Fibroblast of mammary gland (primary cell): Measurements from ENCODE around the gene KRTAP5-8.
"Not testable (repeated sequence)": the region's sequence is repeated elsewhere in the genome, so short reads cannot be mapped to it uniquely, and the experiment has no call there.

Experiments
- DNase-seq: peaks from one replicate; pipeline ENCODE4 v3.0.0-alpha.2; 2010; ENCODE audit warnings: low read depth
- H3K4me3 ChIP-seq: 2 replicates; pipeline ENCODE4 v1.5.1; 2011; ENCODE audit warnings: low read depth, mild to moderate bottlenecking, low read length, moderate library complexity; ENCODE audit not compliant: control insufficient read depth
- TF ChIP-seq, protein P1 (sequence below): conservative IDR thresholded peaks from 2 replicates; pipeline ENCODE4 v1.5.1; 2011; ENCODE audit warnings: low read depth, low read length, inconsistent platforms; ENCODE audit not compliant: control insufficient read depth, insufficient read depth

The KRTAP5-8 gene

DNA sequence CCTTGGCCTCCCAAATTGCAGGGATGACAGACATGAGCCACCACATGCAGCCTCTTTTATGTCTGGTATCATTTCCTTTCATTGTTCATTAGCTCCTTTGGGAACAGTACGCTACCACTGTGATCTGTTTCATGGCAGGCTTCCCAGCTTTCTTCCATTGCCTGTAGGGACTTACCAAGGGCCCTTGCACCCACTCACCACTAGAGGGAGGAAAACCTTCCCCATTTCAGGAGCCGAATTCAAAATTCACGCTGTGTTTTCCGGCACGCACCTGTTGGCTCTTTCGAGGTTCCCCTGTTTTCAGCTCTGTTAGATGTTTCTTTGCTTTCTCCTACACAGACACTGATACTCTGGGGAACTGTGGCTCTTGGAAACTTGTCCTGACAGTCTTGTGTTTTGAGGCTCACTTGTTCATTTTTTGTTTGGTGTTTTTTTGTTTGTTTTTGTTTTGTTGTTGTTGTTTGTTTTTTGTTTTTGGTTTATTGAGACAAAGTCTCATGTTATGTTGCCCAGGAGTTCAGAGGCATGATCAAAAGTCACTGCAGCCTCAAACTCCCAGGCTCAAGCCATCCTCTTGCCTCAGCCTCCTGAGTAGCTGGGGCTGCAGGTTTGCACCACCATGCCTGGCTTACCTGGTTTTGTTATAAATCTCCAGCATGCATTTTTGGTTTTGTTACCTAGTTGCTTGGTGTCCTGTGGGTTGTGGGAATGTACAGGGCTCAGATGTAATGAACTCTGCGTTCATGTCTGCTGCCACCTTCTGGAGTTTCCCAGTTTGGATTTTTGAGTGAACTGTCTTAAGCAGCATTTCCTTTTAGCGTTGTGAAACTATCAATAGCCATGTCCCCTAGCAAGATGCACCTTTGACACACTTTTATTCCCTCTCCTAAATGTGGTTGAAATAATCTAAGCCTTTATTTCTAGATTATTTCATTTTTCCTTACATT lies 42.5 kb downstream of the KRTAP5-8 start:
- peak; percentile 82 for DNase-seq
- no peak overlapping the region for H3K4me3 ChIP-seq
- TF ChIP-seq, protein P1, sequence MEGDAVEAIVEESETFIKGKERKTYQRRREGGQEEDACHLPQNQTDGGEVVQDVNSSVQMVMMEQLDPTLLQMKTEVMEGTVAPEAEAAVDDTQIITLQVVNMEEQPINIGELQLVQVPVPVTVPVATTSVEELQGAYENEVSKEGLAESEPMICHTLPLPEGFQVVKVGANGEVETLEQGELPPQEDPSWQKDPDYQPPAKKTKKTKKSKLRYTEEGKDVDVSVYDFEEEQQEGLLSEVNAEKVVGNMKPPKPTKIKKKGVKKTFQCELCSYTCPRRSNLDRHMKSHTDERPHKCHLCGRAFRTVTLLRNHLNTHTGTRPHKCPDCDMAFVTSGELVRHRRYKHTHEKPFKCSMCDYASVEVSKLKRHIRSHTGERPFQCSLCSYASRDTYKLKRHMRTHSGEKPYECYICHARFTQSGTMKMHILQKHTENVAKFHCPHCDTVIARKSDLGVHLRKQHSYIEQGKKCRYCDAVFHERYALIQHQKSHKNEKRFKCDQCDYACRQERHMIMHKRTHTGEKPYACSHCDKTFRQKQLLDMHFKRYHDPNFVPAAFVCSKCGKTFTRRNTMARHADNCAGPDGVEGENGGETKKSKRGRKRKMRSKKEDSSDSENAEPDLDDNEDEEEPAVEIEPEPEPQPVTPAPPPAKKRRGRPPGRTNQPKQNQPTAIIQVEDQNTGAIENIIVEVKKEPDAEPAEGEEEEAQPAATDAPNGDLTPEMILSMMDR = peak; percentile 91

DNA sequence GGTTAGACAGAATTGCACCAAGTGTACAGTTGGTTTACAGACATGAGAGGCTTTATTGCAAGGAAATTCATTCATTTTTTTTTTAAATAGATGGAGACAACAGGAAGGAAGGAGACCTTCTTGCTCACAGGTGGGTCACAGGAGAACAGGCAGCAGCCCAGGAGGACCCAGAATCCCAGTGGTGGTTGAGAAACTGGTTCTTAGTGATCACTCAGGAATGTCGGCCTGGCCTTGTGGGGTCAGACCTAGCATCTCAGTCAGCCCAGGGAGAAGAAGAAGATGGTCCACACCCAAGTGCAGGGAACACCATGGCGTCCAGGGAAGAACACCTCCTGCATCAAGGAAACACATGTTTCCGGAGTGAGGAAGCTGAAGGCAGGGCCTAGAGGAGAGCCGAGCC lies 44.0 kb downstream of the KRTAP5-8 start:
- no peak for DNase-seq
- TF ChIP-seq, protein P1 = no peak
- H3K4me3 ChIP-seq = no peak overlapping the region

DNA sequence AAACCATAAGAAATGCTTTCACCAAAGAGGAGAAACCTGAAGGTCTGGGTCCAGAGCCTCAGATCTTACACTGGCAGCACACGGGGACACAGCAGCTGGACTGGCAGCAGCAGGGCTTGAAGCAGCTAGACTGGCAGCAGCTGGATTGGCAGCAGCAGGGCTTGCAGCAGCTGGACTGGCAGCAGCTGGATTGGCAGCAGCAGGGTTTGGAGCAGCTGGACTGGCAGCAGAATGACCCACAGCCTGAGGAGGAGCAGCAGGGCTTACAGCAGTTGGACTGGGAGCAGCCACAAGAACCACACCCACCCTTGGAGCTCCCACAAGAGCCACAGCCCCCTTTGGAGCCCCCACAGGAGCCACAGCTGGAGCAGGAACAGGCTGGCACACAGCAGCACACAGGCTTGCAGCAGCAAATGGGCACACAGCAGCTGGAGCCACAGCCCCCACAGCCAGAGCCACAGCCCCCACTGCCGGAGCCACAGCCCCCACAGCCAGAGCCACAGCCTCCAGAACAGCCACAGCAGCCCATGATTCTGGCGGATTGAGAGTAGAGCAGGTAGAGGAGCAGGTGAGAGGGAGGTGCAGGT lies 44.6 kb downstream of the KRTAP5-8 start, which contains the start of gene KRTAP5-11:
Gene KRTAP5-11 (minus strand): TSS at position 567 of the 587 bp plus-strand sequence. CDS start 38 bp downstream, at position 529.
- no peak for DNase-seq
- TF ChIP-seq, protein P1 = no peak

DNA sequence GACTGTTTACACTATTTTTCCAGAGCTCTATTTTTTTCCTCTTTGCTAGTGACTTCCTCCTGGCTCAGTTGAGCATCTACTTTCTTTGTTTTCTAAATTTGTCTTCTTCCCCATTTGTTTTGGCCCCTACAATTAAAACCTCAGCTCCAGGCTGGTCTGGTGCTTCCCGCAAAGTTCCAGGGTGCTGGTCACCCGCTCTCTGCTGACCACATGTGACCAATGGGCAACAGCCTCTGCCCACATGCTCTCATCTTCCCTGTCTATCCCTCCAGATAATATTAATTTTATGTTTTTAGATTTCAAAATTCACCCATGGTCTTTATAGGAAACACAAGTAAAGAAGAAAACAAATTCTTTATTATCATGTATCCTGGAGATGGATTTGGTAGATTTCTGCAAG lies 45.1 kb downstream of the KRTAP5-8 start:
- not testable (repeated sequence) for DNase-seq, H3K4me3 ChIP-seq

More for the DNA sequence above, 44.6 kb downstream of the KRTAP5-8 start, which contains the start of gene KRTAP5-11:
- no peak within 1 kb of the TSS for H3K4me3 ChIP-seq

DNA sequence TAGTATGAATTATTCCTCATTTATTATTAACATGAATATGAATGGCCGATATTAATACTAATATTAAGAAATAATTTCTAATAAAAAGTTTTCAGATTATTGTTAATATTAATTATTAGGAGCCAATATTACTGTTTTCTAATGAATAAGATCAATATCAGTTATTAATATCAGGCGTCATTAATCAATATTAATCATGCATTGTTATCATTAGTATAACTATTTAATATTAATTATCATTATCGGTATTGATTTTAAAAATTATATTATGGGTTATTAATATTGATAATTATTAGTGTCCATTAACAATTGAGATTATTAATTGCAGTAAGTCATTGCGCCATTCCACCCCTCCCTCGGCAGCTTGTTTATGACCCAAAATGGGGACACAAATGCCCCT lies 47.8 kb downstream of the KRTAP5-8 start:
- H3K4me3 ChIP-seq, DNase-seq: not testable (repeated sequence)

DNA sequence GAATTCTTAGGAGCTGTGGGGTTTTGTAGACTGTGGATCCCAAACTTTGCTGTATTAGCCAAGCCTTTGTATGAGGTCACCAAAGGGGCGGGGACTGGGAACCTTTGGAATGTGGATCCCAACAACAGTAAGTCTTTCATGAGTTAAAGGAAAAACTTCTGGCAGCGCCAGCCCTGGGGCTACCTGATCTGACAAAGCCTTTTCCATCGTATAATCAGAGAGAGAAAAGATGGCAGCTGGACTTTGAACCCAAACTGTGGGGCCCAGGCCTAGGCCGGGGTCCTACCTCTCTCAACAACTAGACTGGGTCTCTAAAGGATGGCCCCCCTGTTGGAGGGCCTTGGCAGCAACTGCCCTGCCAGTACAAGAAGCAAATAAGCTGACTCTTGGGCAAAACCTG lies 50.5 kb downstream of the KRTAP5-8 start:
- not testable (repeated sequence) for DNase-seq, H3K4me3 ChIP-seq
